HG03060 (cell line): ENCODE measurements around the gene COP1.
"Not testable (repeated sequence)": the region's sequence is repeated elsewhere in the genome, so short reads cannot be mapped to it uniquely, and the experiment has no call there.

ENCODE experiments used
- ATAC-seq: cut with Tn5 transposase; IDR thresholded peaks from one replicate; pipeline ENCODE4 v1.9.1; 2021; ENCODE audit warnings: low read depth, moderate number of reproducible peaks; ENCODE audit not compliant: unreplicated experiment

COP1 gene

DNA sequence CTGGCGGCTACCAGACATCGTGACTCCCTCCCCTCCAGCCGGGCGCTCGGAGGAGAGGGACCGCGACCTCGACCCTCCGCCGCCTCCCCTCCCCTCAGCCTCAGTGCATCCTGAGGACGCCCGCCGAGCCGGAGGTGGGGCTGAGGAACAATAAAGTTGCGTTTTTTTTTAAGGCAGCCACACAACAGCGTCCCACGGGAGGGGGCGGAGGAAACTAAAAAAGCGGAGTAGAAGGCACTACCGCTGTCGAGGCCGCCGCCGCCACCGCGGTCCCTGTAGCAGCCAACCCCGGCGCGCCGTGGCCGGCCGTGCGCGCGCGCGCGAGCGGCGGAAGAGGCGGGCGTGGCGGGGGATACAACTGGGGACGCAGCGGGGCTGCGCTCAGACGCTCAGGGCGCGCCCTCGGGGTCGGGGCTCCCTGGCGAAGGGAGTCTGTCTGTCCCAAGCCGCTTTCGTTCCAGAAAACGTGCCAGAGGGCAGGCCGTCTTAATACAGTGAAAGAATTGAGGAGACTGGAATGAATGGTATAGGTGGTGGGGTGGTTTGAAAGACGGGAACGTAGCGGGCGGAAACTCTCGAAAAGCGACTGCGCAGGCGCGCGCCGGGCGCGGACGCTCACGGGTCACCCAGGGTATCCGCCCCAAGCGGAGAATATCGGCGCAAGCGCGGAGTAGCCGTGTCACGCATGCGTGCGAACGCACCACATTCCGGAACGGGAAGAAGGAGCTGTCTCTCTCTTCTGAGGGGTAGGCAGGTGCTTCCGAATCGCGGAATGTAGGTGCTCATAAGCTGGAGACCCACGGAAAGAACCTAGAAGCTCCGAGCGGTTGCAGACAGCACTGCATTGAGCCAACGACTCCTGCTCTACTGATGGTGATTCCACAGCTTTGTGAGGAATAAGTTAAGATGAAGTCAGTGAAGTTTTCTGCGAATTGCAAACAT is at the start of gene COP1:
Gene COP1 (minus strand): TSS at position 326 of the 942 bp plus-strand sequence. CDS start 308 bp downstream, at position 18.
- peak; percentile 71 for ATAC-seq

DNA sequence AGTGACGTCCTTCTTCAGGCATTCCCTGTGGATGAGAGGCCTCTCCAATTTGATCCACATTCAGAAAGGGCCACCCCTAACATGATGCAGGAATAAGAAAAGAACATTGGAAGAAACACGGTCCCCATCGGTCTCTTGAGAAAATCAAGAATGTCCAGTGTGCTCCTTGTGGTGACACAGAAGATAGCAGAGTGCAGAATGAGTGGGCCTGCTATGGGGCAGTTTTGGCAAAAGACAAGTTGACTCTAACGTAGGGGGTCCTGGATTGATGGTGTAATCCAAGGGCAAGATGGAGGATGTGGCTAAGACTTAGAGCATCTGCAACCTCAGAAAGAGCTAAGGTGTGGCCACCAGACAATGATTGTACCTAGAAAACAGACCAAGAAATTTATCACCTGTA is 45.1 kb upstream of the COP1 start:
- no peak for ATAC-seq

DNA sequence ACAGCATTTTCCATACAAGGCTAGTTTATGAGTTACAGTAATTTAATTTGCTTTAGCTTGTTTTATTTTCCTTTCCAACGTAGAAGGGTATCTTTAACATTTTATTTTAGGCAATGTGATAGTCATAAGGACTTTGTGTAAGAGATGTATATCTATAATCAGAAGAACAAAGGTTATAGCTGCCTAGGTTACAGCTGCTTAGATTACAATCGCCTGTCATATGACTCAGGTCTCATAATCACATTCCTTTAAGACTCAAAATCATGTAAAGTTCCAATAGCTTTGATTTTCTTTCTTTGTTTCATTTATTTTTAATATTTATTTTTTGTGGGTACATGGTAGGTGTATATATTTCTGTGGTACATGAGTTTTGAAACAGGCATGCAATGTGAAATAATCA is 37.8 kb upstream of the COP1 start:
- ATAC-seq, result no peak

DNA sequence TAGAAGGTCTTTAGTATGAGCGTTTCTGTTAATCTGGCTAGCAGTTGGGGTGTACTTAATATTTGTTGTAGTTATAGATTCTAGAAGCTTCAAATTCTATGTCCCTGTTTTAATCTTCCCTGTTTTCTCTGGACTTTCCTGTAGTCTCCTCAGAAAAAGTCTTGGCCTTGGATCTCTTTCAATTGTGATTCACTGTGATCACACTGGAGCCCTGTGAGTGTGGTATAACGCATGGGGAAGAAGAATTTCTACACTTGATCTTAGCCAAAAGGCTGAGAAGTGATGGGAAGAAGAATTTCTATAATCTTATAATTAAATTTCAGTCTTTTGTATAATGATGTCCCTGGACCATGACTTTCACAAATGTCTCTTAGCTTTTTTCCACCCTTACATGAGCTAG is 36.7 kb upstream of the COP1 start:
- ATAC-seq, result no peak

DNA sequence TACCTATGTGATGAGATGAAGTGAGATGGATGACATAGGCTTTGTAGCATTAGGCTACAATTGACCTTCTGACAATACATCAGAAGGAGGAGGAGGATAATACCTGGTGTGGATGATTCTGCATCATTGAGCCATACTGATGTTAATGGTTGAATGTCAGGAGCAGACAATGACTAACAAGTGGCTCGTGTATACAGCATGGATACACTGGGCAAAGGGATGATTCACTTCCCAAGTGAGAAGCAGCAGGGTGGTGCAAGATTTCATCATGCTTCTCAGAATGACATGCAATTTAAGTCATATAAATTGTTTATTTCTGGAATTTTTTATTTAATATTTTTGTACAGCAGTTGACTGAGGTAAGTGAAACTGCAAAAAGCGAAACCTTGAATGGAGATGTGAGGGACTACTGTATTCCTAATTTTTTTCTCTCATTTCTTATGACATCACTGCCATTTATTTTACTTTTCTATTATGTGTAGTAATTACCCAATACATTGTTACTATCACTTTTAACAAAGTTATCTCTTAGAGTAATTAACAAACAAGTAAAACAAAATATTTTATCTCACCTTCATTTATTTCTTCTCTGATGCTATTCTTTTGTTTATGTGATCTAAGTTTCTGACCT is 34.4 kb upstream of the COP1 start:
- ATAC-seq, result no peak

DNA sequence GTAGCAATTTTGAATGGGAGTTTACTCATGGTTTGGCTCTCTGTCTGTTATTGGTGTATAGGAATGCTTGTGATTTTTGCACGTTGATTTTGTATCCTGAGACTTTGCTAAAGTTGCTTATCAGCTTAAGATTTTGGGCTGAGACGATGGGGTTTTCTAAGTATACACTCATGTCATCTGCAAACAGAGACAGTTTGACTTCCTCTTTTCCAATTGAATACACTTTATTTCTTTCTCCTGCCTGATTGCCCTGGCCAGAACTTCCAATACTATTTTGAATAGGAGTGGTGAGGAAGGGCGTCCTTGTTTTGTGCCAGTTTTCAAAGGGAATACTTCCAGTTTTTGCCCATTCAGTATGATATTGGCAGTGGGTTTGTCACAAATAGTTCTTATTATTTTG is 26.6 kb upstream of the COP1 start:
- ATAC-seq, result not testable (repeated sequence)

DNA sequence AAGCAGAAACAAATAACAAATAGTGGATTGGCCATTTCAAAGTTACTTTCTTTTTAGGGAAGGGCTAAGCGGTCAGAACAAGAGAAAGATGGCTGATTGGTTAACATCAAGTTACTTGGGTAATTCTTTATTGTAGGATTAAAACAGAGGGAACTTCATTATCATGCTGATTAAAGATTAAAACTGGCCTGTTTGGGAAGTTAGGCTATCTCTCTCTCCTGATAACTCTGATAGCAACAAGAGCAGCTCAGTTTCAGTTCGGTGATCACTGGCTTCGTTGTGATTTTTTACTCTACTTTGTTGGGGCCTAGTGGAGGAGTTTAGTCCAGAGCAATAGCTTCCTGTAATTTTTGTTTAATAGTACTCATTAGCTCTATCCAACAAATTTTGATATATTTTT is 20.5 kb upstream of the COP1 start:
- ATAC-seq, result no peak

DNA sequence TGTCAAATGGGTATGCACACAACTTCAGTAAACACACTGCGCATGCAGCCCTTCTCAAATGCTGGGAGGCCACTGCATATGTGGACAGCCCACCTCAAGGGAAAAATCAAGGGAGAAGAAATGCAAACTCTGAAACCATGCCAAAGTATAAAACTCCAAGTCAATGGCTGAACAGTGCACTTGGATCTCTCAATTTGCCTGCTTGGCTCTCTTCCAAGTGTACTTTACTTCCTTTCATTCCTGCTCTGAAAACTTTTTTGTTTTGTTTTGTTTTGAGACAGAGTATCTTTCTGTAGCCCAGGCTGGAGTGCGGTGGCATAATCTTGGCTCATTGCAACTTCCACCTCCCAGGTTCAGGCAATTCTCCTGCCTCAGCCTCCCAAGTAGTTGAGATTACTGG is 18.8 kb upstream of the COP1 start:
- no peak for ATAC-seq

DNA sequence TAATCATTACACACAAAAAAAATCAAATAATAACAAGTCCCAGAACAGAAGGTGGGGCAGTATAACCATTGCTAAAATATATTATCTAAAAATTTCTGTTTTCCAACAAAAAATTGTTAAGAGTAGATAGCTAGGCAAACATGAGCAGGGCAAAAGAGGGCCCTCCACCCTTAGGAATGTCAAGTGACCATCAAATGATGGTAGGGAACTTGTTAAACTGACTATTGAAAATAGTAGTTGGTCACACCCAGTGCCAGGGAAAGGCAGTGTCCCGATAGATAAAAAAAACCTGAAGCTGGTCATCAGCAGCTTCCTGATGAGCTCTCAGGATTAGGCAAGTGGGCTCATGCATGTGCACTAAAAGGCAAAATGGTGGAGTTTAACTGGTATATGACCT is 18.4 kb upstream of the COP1 start:
- ATAC-seq, result no peak

DNA sequence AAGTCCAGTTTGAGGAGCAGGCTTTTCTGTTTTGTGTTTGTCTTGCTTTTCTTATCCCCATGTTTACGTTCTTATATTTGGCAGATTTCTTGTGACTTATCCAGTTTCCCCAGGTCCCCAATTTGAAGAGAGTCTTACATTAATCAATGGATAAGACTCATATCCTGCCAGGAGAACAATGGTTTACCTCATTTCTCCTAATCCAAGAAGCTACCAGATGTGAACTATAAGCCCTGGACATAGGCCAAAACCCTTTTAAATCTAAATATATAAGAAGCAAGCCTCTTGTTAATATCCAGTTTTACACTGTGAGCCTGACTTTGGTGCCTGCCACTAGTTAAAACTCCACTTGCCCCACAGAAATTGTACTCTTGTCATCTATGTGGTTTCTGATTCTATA is 15.1 kb upstream of the COP1 start:
- ATAC-seq, result no peak

DNA sequence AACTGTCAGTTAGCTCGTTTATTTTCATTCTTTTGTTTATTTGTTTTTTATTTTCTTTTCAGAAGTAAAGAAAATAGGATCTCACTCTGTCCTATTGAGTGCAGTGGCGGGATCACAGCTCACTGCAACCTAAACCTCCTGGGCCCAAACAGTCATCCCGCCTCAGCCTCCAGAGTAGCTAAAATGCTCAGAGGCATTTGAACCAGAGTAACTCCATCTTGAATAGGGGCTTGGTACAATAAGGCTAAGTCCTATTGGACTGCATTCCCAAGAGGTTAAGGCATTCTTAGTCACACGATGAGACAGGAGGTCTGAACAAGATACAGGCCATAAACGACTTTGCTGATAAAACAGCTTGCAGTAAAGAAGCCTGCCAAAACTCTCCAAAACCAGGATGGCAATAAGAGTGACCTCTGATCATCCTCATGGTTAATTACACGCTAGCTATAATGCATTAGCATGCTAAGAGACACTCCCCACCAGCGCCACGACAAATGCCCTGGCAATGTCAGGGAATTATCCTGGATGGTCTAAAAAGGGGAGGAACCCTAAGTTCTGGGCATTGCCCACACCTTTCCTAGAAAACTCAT is 13.1 kb upstream of the COP1 start:
- no peak for ATAC-seq

DNA sequence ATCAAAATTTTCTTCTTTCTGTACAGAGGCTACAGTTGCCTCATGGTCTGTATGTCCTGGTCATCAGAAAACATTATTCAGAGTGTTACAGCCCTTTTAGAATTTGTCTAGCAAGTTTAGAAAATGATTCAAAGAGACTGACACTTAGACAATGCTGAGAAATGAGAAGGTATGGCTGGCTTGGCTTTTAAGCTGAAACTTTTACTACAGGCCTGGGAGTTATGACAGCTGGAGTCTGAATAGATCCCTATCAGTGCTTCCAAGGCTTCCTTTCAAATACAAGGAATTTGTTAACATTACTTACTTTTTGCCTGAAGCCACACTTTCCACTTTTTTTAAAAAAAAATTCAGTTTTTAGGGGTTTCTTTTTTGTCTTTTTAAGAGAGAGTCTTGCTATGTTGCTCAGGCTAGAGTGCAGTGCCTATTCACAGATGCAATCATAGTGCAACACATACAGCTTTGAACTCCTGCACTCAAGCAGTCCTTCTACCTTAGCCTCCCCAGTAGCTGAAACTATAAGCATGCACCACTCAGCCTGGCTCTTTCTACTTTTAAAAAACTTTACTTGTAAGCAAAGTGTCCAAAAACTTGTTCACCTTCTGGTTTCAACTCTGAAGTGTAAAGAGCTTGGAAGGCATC is 10.5 kb upstream of the COP1 start:
- no peak for ATAC-seq

DNA sequence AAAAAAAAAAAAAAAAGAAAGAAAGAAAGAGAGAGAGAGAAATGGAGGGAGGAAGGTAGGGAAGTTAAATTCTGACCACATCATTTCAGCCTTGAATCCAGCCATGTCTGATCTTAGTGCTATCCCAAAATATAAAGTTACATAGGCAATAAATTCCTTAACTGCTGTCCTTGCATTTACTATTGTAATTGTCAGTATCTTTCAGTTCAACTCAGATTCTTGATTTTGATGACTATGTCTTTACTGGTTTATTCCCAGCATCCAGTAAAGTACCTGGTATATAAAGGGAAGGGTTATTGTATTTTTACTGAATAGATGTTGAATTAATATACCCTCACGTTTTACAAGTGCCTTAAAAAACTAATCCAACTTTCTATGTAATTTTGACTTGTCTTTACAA is 8.9 kb upstream of the COP1 start:
- no peak for ATAC-seq

DNA sequence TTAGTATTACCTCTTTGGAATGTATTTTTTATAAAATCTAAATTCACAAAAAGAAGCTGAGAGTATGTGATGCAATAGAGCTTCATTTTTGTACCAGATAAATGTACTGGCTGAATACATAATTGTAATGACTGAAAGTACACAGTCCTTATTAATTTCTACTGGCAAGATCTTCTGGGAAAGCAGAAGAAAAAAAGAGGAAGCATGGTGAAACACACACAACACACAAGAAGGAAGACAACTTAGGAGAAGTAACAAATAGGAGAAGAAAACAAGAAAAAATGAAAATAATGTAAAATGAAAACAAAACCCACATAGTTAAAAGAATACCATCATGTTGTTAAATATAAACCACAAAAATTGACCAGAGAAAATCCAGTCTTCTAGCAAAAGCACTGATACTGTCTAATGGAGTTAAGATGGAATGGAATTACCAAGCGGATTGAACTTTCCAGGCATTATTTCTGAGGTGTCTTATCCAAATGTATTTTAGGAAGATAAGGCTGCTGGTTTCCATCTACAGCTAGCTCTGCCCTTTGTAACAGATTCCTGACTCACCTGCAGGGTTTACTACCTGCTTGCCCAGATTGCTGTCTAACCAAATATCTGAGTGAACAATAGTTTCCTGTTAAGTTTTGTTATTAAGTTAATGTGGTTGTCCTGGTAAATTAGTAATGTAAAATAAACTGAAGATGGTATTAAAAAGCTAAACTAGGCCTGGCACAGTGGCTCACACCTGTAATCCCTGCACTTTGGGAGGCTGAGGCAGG is 4.5 kb upstream of the COP1 start:
- ATAC-seq, result no peak

DNA sequence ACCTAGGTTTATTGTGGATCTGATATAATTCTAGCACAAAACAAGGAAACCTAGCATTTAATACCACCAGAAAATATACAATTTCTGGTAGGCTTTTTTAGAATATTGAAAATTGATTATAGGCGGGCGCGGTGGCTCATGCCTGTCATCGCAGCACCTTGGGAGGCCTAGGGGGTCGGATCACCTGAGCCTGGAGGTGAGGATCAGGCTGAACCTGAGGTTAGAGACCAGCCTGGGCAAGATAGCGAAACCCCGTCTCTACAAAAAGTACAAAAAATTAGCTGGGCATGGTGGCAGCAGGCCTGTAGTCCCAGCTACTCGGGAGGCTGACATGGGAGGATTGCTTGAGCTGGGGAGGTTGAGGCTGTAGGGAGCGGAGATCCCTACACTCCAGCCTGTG is 948 bp upstream of the COP1 start:
- ATAC-seq, result no peak

DNA sequence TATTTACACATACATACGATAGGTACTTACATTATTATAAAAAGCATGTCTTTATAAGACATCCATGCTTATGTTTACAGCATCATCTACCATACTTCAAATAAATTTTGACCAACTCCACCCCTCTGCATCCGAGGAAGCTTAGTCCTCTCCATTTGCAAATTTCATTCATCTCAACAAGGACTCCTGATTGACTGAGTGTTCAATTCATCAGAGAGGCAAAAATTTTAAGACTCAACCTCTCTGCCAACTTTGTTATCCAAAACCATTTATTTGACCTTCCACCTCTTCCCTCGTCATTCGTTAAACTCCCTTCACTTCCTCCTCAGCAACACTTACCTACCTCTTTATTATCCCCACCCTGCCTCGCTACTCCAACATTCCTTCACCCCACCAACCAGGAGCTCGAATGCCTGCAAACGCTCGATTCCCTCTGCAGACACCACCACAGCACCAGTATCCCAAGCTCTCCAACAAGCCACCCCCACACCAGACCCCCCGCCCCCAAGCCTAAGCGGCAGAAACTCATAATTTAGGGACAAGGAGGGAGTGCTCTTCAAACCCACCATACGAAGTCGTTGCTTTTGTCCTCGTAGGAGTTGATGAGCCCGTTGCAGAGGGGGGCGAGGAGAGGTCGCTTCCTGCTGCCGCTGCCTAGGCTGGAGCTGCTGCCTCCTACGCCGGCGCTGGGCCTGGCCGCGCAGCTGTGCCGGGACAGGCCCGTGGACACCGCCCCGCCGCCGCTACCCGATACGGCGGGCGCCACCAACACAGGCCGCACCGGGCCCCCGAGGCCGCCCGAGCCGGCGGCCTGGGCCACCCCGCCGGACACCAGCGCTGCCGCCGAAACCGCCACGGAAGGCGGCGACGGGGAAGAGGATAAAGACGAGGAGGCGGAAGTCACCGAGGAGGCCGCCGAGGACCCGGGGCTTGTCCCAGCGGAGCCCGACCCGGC is 803 bp downstream of the COP1 start:
- ATAC-seq, result peak; percentile 5

DNA sequence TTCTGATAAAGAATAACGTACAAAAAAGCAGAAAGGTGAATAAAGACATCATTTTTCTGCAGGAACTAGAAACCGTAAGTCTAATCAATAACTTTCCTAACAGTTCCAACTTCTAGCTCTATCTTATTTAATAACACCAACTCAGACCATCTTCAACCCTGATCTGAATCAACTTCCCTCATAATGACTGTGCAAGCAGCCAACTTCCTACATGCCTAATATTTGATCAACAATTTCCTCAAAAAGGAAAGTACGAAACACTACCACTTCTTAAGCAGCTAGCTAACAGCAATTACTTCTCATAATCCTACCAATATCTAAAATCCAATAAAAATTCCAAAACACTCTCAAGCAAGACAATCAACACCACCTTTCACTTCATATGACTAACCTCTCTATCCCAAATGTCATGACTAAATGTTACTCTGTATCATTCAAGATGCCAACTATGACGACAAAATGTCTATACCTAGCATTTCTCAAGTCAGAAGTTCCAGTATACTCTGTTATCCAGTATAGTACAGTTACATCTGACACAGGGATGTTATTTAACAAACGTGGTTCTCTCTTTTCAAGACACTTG is 1.7 kb downstream of the COP1 start:
- no peak for ATAC-seq

DNA sequence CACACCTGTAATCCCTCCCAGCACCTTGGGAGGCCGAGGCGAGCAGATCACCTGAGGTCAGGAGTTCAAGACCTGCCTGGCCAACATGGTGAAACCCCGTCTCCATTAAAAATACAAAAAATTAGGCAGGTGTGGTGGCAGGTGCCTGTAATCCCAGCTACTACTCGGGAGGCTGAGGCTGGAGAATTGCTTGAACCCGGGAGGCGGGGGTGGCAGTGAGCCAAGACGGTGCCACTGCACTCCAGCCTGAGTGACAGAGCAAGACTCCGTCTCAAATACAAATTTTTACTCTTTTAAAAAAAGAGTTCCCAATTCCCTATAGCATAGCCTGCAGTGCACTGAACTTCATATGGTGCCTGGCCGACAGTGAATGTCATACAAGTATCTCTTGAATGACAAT is 2.4 kb downstream of the COP1 start:
- ATAC-seq, result not testable (repeated sequence)

DNA sequence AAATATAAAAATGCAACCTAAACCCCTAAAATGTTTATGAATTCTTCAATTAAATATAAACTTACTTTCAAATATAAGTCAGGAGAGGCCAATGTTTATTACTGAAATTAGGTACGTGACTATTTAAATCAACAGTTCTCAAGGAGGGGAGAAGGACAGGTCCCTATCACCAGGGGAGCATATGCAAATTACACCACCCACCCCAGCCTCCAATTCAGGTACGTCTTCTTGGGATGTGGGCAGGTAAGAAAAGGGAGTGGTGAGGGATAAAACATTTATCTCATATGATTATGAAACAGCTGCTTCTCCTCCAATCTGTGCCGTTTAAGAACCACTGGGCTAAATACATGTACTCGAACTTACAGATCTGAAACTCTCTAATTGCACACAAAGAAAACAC is 3.4 kb downstream of the COP1 start:
- no peak for ATAC-seq
